ENCODE data around the gene UBN2.
"Not testable (repeated sequence)": the region's sequence is repeated elsewhere in the genome, so short reads cannot be mapped to it uniquely, and the experiment has no call there.

The UBN2 gene

DNA sequence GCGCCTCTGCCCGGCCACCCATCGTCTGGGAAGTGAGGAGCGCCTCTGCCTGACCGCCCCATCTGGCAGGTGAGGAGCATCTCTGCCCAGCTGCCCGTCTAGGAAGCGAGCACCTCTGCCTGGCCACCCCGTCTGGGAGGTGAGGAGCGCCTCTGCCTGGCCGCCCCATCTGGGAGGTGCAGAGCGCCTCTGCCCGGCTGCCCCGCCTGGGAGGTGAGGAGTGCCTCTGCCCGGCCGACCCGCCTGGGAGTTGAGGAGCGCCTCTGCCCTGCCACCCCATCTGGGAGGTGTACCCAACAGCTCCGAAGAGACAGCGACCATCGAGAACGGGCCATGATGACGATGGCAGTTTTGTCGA is 4.9 kb upstream of the UBN2 start:
- not testable (repeated sequence) for H3K9ac ChIP-seq (ENCODE audit: low read length); H3K56ac ChIP-seq (ENCODE audit: low read length)
- WGBS (ENCODE audit: extremely low coverage, insufficient coverage, low lambda C conversion rate), result no CpG with 5 or more reads among the region's 23 CpGs

GRCh38 chr7:139226988-139227488 is 4.0 kb upstream of the UBN2 start:
- not testable (repeated sequence) for H3K27ac ChIP-seq (ENCODE audit: low read depth, low read length); H3K56ac ChIP-seq (ENCODE audit: low read length); H3K4ac ChIP-seq (ENCODE audit: low read depth, low read length); H2BK120ac ChIP-seq (ENCODE audit: low read depth, low read length); H3K79me1 ChIP-seq (ENCODE audit: low read length); H3K36me3 ChIP-seq (ENCODE audit: control insufficient read depth, insufficient read depth, low read length); H3K4me1 ChIP-seq (ENCODE audit: control insufficient read depth, low read depth, low read length); H3K79me2 ChIP-seq (ENCODE audit: control insufficient read depth, insufficient read depth, low read length); H2BK15ac ChIP-seq (replicated peaks; ENCODE audit: low read depth); H3K4me3 ChIP-seq (ENCODE audit: low read length); H4K5ac ChIP-seq (ENCODE audit: low read length); DNase-seq; H2AK5ac ChIP-seq (ENCODE audit: low read length); H3K4me2 ChIP-seq (ENCODE audit: low read length); H3K18ac ChIP-seq (ENCODE audit: low read length); H3K23ac ChIP-seq (ENCODE audit: low read length); H4K8ac ChIP-seq (ENCODE audit: low read depth, low read length); H3K9ac ChIP-seq (ENCODE audit: low read length); H3K27me3 ChIP-seq (ENCODE audit: insufficient read depth, low read length, poor library complexity); H2BK5ac ChIP-seq (ENCODE audit: low read length)
- no CpG with 5 or more reads among the region's 8 CpGs for WGBS (ENCODE audit: extremely low coverage, insufficient coverage, low lambda C conversion rate)

More for the DNA sequence above, 4.9 kb upstream of the UBN2 start:
- not testable (repeated sequence) for H3K27me3 ChIP-seq (ENCODE audit: insufficient read depth, low read length, poor library complexity); H3K23ac ChIP-seq (ENCODE audit: low read length); H2BK120ac ChIP-seq (ENCODE audit: low read depth, low read length); H3K27ac ChIP-seq (ENCODE audit: low read depth, low read length); H2BK15ac ChIP-seq (replicated peaks; ENCODE audit: low read depth); H3K4me1 ChIP-seq (ENCODE audit: control insufficient read depth, low read depth, low read length); H3K18ac ChIP-seq (ENCODE audit: low read length); H2BK5ac ChIP-seq (ENCODE audit: low read length); H3K36me3 ChIP-seq (ENCODE audit: control insufficient read depth, insufficient read depth, low read length); H4K8ac ChIP-seq (ENCODE audit: low read depth, low read length); H2AK5ac ChIP-seq (ENCODE audit: low read length); H3K79me1 ChIP-seq (ENCODE audit: low read length); H3K4me3 ChIP-seq (ENCODE audit: low read length); H3K4ac ChIP-seq (ENCODE audit: low read depth, low read length); H3K4me2 ChIP-seq (ENCODE audit: low read length); DNase-seq; H3K79me2 ChIP-seq (ENCODE audit: control insufficient read depth, insufficient read depth, low read length); H4K5ac ChIP-seq (ENCODE audit: low read length)

GRCh38 chr7:139230023-139230422 is 1.0 kb upstream of the UBN2 start:
- H3K18ac ChIP-seq (ENCODE audit: low read length), result peak overlapping the region; percentile 25
- no peak overlapping the region for H2BK15ac ChIP-seq (replicated peaks; ENCODE audit: low read depth)
- no peaks in the 10 kb centered on the region for H3K36me3 ChIP-seq (ENCODE audit: control insufficient read depth, insufficient read depth, low read length)
- no peak overlapping the region for H3K27ac ChIP-seq (ENCODE audit: low read depth, low read length)
- no peak overlapping the region for H2AK5ac ChIP-seq (ENCODE audit: low read length)
- H3K56ac ChIP-seq (ENCODE audit: low read length), result peak overlapping the region; percentile 87
- H3K23ac ChIP-seq (ENCODE audit: low read length), result no peak overlapping the region
- H3K9ac ChIP-seq (ENCODE audit: low read length), result no peak overlapping the region
- H3K4me2 ChIP-seq (ENCODE audit: low read length), result peak overlapping the region; percentile 47
- H3K79me1 ChIP-seq (ENCODE audit: low read length), result no peaks in the 10 kb centered on the region
- H3K4me1 ChIP-seq (ENCODE audit: control insufficient read depth, low read depth, low read length), result no peaks in the 10 kb centered on the region
- no peak overlapping the region for H4K8ac ChIP-seq (ENCODE audit: low read depth, low read length)
- H4K5ac ChIP-seq (ENCODE audit: low read length), result no peak overlapping the region
- H3K4me3 ChIP-seq (ENCODE audit: low read length), result no peak overlapping the region
- no peak overlapping the region for H2BK5ac ChIP-seq (ENCODE audit: low read length)
- H3K4ac ChIP-seq (ENCODE audit: low read depth, low read length), result no peak overlapping the region
- peaks cover 14% of the 10 kb centered on the region for H3K79me2 ChIP-seq (ENCODE audit: control insufficient read depth, insufficient read depth, low read length)
- DNase-seq, result no peak
- no CpG with 5 or more reads among the region's 8 CpGs for WGBS (ENCODE audit: extremely low coverage, insufficient coverage, low lambda C conversion rate)
- H2BK120ac ChIP-seq (ENCODE audit: low read depth, low read length), result no peak overlapping the region
- H3K27me3 ChIP-seq (ENCODE audit: insufficient read depth, low read length, poor library complexity), result no peaks in the 10 kb centered on the region

- H3K4ac ChIP-seq (ENCODE audit: low read depth, low read length), result no peak overlapping the region
- no peak overlapping the region for H4K8ac ChIP-seq (ENCODE audit: low read depth, low read length)
- H3K36me3 ChIP-seq (ENCODE audit: control insufficient read depth, insufficient read depth, low read length), result no peaks in the 10 kb centered on the region
- H3K79me1 ChIP-seq (ENCODE audit: low read length), result no peaks in the 10 kb centered on the region
- no peak overlapping the region for H2AK5ac ChIP-seq (ENCODE audit: low read length)
- H3K23ac ChIP-seq (ENCODE audit: low read length), result no peak overlapping the region
- no peak overlapping the region for H4K5ac ChIP-seq (ENCODE audit: low read length)
- H3K4me1 ChIP-seq (ENCODE audit: control insufficient read depth, low read depth, low read length), result no peaks in the 10 kb centered on the region
- no peak overlapping the region for H2BK120ac ChIP-seq (ENCODE audit: low read depth, low read length)
- H3K56ac ChIP-seq (ENCODE audit: low read length), result peak overlapping the region; percentile 87
- peak overlapping the region; percentile 47 for H3K4me2 ChIP-seq (ENCODE audit: low read length)
- H3K4me3 ChIP-seq (ENCODE audit: low read length), result peak overlapping the region; percentile 52
- peak overlapping the region; percentile 25 for H3K18ac ChIP-seq (ENCODE audit: low read length)
- H3K79me2 ChIP-seq (ENCODE audit: control insufficient read depth, insufficient read depth, low read length), result peaks cover 16% of the 10 kb centered on the region
- peak overlapping the region; percentile 81 for H3K9ac ChIP-seq (ENCODE audit: low read length)
- H2BK5ac ChIP-seq (ENCODE audit: low read length), result peak overlapping the region; percentile 14
- H3K27ac ChIP-seq (ENCODE audit: low read depth, low read length), result peak overlapping the region; percentile 19
- no peak overlapping the region for H2BK15ac ChIP-seq (replicated peaks; ENCODE audit: low read depth)
- WGBS (ENCODE audit: extremely low coverage, insufficient coverage, low lambda C conversion rate), result no CpG with 5 or more reads among the region's 12 CpGs
- H3K27me3 ChIP-seq (ENCODE audit: insufficient read depth, low read length, poor library complexity), result no peaks in the 10 kb centered on the region
- DNase-seq, result no peak
These were observed 608 bp upstream of the UBN2 start for GRCh38 chr7:139230484-139230773.

DNA sequence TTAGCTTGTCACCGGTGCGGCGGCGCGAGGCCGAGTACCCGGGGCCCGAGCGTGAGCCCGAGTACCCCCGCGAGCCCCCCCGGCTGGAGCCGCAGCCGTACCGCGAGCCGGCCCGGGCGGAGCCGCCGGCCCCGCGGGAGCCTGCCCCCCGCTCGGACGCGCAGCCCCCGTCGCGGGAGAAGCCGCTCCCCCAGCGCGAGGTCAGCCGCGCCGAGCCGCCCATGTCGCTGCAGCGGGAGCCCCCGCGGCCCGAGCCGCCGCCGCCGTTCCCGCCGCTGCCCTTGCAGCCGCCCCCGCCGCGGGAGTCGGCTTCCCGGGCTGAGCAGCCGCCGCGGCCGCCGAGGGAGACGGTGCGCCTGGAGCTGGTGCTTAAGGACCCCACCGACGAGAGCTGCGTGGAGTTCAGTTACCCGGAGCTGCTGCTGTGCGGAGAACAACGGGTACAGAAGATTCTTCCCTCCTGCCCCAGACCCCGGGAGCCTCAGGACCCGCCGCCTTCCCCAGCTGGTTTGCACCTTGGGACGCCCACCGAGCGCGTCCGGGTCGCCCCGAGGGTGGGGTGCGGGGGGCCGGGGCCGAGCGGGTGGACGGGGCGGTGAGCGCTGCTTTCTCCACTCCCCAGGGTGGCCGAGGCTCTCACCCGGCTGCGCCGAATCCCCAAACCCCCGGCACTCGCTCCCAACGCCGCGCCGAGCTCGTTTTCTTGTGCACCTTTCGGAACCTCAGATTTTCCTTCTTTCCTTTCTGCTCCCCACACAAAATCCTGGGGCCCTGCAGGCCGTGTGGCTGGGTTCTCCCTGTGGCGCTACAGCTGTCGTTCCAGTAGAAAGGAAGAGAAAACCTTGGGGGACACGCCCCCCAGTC is 708 bp downstream of the UBN2 start:
- Histone ChIP-seq H3K4me2 (ENCODE audit: low read length) (peak overlapping the region; percentile 32), H3K9ac (ENCODE audit: low read length) (peak overlapping the region; percentile 99), H2BK120ac (ENCODE audit: low read depth, low read length) (no peak overlapping the region), H3K36me3 (ENCODE audit: control insufficient read depth, insufficient read depth, low read length) (no peaks in the 10 kb centered on the region), H3K4me3 (ENCODE audit: low read length) (peak overlapping the region; percentile 99), H4K8ac (ENCODE audit: low read depth, low read length) (no peak overlapping the region), H2BK15ac (replicated peaks; ENCODE audit: low read depth) (no peak overlapping the region), H3K27me3 (ENCODE audit: insufficient read depth, low read length, poor library complexity) (no peaks in the 10 kb centered on the region), H3K4me1 (ENCODE audit: control insufficient read depth, low read depth, low read length) (no peaks in the 10 kb centered on the region), H3K23ac (ENCODE audit: low read length) (peak overlapping the region; percentile 99), H2AK5ac (ENCODE audit: low read length) (no peak overlapping the region), H3K18ac (ENCODE audit: low read length) (peak overlapping the region; percentile 55), H3K56ac (ENCODE audit: low read length) (peak overlapping the region; percentile 100), H4K5ac (ENCODE audit: low read length) (no peak overlapping the region), H3K4ac (ENCODE audit: low read depth, low read length) (no peak overlapping the region), H3K79me1 (ENCODE audit: low read length) (no peaks in the 10 kb centered on the region), H3K79me2 (ENCODE audit: control insufficient read depth, insufficient read depth, low read length) (peaks cover 19% of the 10 kb centered on the region), H3K27ac (ENCODE audit: low read depth, low read length) (peak overlapping the region; percentile 13), H2BK5ac (ENCODE audit: low read length) (no peak overlapping the region)
- peak; percentile 50 for DNase-seq
- WGBS (ENCODE audit: extremely low coverage, insufficient coverage, low lambda C conversion rate), result no CpG with 5 or more reads among the region's 101 CpGs

DNA sequence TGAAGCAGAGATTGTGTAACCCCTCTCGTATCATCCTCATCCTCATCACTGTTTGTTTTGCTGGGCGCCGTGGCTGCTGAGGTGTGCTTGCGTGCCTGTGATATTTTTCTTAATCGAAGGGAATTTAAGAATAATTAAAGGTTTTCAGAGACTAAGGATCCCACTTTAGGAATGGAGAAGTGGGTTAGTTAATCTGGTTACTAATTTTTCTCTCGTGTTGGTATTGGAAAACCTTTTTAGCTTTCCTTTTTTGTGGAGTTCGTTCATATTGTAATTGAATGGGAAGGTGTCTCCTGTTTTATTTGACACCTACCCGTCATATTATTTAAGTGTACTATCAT is 1.3 kb downstream of the UBN2 start:
- Histone ChIP-seq H3K9ac (ENCODE audit: low read length) (peak overlapping the region; percentile 99), H2AK5ac (ENCODE audit: low read length) (no peak overlapping the region), H3K56ac (ENCODE audit: low read length) (peak overlapping the region; percentile 100), H3K18ac (ENCODE audit: low read length) (no peak overlapping the region), H3K36me3 (ENCODE audit: control insufficient read depth, insufficient read depth, low read length) (no peaks in the 10 kb centered on the region), H3K27me3 (ENCODE audit: insufficient read depth, low read length, poor library complexity) (no peaks in the 10 kb centered on the region), H3K27ac (ENCODE audit: low read depth, low read length) (no peak overlapping the region), H2BK15ac (replicated peaks; ENCODE audit: low read depth) (no peak overlapping the region), H3K23ac (ENCODE audit: low read length) (no peak overlapping the region), H3K4me2 (ENCODE audit: low read length) (peak overlapping the region; percentile 32), H4K5ac (ENCODE audit: low read length) (no peak overlapping the region), H2BK5ac (ENCODE audit: low read length) (no peak overlapping the region), H4K8ac (ENCODE audit: low read depth, low read length) (no peak overlapping the region), H3K4me1 (ENCODE audit: control insufficient read depth, low read depth, low read length) (no peaks in the 10 kb centered on the region), H3K79me2 (ENCODE audit: control insufficient read depth, insufficient read depth, low read length) (peaks cover 19% of the 10 kb centered on the region), H2BK120ac (ENCODE audit: low read depth, low read length) (no peak overlapping the region), H3K4me3 (ENCODE audit: low read length) (peak overlapping the region; percentile 99), H3K79me1 (ENCODE audit: low read length) (no peaks in the 10 kb centered on the region), H3K4ac (ENCODE audit: low read depth, low read length) (no peak overlapping the region)
- no CpG with 5 or more reads among the region's 8 CpGs for WGBS (ENCODE audit: extremely low coverage, insufficient coverage, low lambda C conversion rate)
- no peak for DNase-seq

All from mesendoderm (in vitro differentiated cells).